Kasumi-1 (cell line): Measurements from ENCODE around the gene BAHD1.
"Not testable (repeated sequence)": the region's sequence is repeated elsewhere in the genome, so short reads cannot be mapped to it uniquely, and the experiment has no call there.

Experiments used
- DNase-seq, 2 experiments: peaks; one replicate each; lab custom pipeline; 2025; lab: John Stamatoyannopoulos, UW

BAHD1 gene

DNA sequence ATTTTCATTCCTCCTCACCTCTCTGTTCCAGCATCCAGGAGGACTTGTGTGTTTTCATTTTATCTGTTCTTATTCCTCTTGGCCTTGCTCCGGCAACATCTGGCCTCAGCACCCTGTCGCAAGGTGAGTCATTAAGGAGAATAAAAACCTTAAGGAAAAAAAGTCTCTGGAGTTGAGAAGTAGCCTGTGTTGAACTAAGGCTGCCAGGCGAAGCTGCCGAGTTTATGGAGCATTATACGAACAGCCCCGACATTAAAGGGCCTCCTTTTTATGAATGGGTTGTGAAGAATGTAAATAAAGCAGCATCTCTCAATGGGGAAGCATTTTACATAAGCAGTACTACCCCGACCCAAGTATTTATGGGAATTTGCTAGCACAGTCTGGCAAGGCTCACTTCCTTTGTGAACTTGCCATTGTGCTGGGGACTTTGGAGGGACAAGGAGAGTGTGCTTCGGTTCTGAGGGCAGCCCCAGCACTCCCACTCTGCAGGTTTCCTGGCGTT lies 4.7 kb downstream of the BAHD1 start:
- no peak for DNase-seq

DNA sequence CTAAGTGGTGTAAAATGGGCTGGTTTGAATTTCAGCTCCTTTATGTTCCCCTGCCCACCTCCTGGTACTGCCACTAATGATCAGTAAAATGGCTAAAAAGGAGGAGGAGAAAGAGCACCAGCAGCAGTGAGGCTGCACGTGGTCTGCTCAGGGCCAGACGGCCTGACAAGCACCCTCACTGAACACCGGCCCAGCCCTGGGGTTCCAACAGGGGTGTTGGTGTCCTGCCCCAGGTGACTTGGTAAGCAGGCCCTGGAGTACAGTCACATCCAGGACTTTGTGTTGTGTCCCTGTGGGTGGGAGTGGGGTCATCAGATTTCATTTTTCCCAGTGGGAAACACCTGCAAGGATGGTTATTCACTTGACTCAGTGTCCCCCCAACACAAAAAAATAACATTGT lies 5.4 kb downstream of the BAHD1 start:
- no peak for DNase-seq

DNA sequence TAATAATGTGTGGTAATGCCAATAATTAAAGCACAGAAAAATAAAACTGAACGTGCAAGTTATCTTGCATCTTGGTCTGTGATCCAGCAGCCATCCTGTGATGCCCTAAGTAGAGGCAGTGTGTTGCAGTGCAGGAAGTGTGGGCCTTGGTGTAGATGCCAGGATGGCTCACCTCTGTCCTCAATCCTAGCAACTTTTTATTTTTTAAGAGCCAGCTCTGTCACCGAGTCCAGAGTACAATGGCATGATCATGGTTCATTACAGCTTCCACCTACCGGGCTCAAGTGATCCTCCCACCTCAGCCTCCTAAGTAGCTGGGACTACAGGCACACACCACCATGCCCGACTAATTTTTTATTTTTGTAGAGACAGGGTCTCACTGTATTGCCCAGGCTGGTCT lies 7.6 kb downstream of the BAHD1 start:
- DNase-seq, result no peak

GRCh38 chr15:40449275-40449674 lies 8.5 kb downstream of the BAHD1 start:
- no peak for DNase-seq

DNA sequence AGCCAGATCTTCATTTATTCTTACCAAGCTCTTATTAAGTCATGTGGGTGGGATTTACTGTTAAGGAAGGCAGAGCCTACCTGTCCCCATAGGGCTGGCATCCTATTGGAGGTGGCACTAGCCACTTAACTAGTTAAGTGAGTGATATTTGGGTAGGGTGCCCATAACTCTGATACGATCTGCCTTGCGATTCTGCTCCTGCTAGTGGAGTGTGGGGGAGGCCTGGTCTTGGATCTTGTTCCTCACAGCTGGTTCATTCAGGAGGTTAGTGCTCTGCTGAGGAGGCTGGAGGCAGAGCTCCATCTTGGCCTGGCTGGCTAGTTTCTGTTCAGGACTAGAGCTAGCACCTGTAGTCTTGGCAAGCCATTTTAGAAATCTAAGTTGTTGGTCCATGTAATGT lies 9.3 kb downstream of the BAHD1 start:
- DNase-seq, result no peak

DNA sequence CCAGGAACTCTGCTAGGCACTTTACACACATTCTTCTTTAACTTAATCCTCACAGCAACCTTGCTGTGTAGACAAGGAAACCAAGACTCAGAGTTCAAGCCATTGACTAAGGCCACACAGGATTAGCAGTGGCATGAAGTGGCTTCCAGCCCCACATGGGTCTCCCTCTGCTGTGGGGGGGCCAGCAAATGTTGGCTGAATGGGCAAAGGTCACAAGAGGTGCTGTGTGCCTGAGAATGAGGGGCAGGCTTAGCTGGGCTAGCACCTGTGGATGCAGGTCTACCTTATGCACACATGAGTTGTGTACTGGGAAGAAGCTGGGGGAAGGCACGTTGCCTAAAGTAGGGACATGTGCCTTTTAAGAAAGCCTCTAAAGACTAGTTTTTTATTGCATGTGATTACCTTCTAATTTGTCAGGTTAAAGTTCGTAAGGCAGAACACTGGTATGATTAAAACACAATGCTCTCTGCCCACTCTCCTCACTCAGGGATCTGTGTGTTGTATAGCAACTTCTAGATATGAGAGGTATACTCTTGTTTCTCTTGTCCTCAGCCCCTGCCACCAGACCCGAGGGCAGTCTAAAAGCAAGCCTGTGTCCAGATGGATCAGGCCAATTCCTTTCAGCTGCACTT lies 10.9 kb downstream of the BAHD1 start:
- DNase-seq, result no peak

DNA sequence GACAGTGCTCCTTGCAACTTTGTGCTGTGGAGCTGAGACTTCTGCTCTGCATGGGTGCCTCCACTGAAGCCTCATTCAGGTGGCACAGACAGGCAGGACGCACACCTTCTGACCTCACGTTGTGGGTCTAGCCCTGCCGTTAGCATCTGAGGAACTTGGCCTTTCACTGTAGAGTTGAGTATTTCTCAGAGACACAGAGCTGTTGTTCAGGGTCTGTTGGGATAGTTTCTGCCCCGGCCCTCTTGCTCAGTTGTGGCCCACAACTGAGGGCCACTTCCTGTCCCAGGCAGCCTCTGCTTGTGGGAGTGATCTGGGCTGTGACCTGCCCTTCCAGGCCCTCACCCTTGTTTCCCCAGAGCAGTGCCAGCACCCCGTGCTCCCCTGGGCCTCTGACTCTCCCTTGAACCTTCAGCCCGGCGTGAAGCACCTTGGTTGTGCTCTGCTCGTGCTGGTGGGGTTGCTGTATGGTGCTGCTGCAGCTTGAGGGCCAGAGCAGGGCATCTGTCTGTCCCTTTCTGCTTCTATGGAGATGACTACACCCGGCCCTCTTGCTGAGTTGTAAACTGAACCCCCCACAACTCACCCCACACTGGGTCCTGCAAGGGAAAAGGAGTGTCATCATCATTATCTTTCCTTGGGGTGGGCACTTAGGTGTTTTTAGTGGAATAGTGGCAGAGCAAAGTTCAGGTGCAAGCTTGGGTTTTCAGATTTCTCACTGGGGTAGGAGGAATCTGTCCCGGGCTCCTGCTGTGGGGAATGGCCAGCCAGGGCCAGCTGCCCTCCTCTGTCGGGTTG lies 11.7 kb downstream of the BAHD1 start:
- no peak for DNase-seq

DNA sequence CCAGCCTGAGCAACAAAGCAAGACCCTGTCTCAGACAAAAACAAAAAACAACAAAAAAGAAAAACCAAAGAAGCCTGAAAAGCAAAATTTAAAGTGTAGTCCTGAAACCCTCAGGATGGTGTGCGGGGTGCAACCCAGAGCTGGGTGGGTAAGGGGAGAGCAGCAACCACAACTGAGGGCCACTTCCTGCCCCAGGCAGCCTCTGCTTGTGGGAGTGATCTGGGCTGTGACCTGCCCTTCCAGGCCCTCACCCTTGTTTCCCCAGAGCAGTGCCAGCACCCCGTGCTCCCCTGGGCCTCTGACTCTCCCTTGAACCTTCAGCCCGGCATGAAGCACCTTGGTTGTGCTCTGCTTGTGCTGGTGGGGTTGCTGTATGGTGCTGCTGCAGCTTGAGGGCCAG lies 13.2 kb downstream of the BAHD1 start:
- DNase-seq, result not testable (repeated sequence)

DNA sequence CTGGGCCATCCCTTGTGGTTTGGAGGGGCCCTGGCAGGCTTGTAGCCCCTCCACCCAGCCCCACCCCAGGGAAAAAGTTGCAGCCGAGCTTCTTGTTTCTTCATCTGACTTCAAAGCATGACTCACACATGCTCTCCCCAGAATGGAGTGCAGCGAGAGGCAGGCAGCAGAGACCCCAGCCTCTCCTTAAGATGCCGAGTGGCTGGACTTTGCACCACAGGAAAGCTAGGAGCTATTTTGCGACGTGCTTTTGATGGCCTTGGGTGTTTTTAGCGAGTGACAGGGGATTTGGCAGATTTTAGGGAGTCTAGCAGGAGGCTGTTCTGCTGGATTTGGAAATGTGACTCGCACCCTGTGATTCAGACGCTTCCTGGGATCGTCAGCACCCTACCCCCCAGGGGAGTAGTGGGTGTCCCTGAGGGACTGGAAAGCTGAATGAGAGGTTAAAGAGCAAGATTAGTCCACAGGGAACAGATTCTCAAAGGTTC lies 14.2 kb downstream of the BAHD1 start:
- DNase-seq, result no peak

DNA sequence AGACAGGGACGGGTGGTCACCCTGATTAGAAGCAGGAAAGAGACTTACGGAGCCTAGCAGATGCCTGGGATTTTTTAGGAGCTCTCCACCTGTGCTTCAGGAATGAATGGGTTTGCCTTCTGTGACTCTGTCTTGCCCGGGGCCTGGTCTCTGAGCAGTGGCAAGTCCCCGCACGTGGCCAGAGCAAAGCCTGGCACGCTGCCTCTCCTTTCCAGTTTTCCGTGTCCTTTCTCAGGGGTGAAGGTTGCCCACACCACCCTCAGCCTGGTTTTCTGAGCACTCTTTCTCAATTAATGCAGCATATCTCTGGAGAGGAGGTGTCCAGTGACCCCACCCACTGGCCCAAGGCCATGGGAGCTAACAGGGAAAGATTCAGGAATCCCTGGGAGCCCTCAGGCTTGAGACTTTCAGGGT lies 15.6 kb downstream of the BAHD1 start:
- DNase-seq, result no peak

GRCh38 chr15:40456738-40457137 lies 16.0 kb downstream of the BAHD1 start:
- no peak for DNase-seq

GRCh38 chr15:40458495-40459371 lies 18.0 kb downstream of the BAHD1 start:
- DNase-seq, result no peak

GRCh38 chr15:40459391-40460015 lies 18.8 kb downstream of the BAHD1 start:
- no peak for DNase-seq

- no peak for DNase-seq
Observed at GRCh38 chr15:40460404-40460803, 19.7 kb downstream of the BAHD1 start.

DNA sequence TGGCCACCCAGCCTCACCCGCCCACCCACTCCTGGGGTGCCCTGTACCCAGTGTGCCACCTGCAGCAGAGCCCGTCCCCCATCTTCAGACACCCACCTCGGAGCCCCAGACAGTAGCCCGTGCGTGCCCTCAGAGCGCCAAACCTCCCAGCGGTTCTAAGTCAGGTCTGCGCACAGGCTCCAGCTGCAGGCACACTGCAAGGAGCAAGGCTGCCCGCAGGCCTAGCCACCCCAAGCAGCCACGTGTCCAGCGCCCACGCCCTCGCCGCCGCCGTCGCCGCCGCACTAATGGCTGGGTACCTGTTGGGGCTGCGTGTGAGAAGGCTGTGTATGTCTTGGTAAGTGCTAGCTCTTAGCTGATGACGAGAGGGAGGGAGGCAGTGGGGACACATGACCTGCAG lies 21.2 kb downstream of the BAHD1 start:
- DNase-seq, result no peak

DNA sequence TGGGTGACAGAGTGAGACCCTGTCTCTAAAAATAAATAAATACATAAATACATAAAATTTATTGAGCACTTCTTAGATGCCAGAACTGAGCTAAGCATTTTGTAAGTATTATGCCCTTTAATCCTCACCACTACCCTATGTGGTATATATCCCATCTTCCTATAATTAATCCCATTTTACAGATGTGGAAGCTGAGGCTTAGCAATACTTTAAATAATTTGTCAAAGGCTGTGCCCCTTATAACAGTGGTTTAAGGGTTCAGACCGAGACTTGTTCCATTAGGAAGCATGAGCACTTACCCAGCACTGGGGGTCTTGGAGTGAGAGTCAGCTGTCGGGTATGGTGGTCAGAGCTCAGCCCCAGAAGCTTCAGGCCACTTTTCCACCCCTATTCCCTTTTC lies 22.5 kb downstream of the BAHD1 start:
- no peak for DNase-seq

- no peak for DNase-seq
Observed at GRCh38 chr15:40463886-40464545, 23.3 kb downstream of the BAHD1 start.

- no peak for DNase-seq
Observed at GRCh38 chr15:40464595-40465185, 23.9 kb downstream of the BAHD1 start.

- no peak for DNase-seq
Observed at GRCh38 chr15:40465939-40466338, 25.2 kb downstream of the BAHD1 start.

GRCh38 chr15:40466426-40467260 lies 25.9 kb downstream of the BAHD1 start:
- no peak for DNase-seq
